ENCODE data around the gene RABEPK. TPM values are rescaled to one million over a fixed set of nuclear protein-coding genes. Genes with fewer than 3 reads are reported as not detected.
"Not testable (repeated sequence)": the region's sequence is repeated elsewhere in the genome, so short reads cannot be mapped to it uniquely, and the experiment has no call there.

Gene RABEPK
- total RNA-seq, 2 donors from 2014 or later = 7.5 to 12.1 TPM

DNA sequence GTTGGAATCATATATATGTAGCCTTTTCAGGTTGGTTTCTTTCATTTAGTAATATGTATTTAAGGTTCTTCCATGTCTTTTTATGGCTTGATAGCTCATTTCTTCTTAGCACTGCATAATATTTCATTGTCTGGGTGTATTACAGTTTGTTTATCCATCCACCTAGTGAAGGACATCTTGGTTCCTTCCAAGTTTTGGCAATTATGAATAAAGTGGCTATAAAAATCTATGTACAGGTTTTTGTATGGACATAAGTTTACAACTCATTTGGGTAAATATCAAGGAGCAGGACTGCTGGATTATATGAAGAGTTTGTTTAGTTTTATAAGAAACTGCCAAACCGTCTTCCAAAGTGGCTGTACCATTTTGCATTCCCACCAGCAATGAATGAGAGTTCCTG, 22.5 kb upstream of the RABEPK start:
- H3K4me1 ChIP-seq = peaks cover 0 to 29% of the 10 kb centered on the region in 2 donors
- H3K36me3 ChIP-seq = no peaks in the 10 kb centered on the region
- TF ChIP-seq, protein P1, sequence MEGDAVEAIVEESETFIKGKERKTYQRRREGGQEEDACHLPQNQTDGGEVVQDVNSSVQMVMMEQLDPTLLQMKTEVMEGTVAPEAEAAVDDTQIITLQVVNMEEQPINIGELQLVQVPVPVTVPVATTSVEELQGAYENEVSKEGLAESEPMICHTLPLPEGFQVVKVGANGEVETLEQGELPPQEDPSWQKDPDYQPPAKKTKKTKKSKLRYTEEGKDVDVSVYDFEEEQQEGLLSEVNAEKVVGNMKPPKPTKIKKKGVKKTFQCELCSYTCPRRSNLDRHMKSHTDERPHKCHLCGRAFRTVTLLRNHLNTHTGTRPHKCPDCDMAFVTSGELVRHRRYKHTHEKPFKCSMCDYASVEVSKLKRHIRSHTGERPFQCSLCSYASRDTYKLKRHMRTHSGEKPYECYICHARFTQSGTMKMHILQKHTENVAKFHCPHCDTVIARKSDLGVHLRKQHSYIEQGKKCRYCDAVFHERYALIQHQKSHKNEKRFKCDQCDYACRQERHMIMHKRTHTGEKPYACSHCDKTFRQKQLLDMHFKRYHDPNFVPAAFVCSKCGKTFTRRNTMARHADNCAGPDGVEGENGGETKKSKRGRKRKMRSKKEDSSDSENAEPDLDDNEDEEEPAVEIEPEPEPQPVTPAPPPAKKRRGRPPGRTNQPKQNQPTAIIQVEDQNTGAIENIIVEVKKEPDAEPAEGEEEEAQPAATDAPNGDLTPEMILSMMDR (IDR thresholded peaks at IDR 0.05) = no peak
- H3K9me3 ChIP-seq = no peaks in the 10 kb centered on the region
- H3K4me3 ChIP-seq = no peak overlapping the region
- no peak overlapping the region for H3K27ac ChIP-seq
- H3K27me3 ChIP-seq = no peaks in the 10 kb centered on the region
- DNase-seq (ENCODE audit: low spot score) = no peak

DNA sequence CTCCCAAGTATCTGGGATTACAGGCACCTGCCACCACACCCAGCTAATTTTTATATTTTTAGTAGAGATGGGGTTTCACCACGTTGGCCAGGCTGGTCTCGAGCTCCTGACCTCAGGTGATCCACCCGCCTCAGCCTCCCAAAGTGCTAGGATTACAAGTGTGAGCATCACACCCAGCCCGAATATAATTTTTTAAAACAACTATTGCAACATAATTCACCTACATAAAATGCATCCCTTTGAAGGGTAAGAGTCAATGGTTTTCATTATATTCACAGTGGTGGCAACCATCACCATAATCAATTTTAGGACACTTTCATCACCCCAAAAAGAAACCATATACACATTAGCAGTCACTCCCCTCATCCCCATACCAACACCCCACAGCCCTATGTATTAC, 20.6 kb upstream of the RABEPK start:
- not testable (repeated sequence) for H3K4me3 ChIP-seq; H3K9me3 ChIP-seq; DNase-seq (ENCODE audit: low spot score); H3K27ac ChIP-seq; H3K36me3 ChIP-seq; H3K27me3 ChIP-seq
- peaks cover 0 to 40% of the 10 kb centered on the region in 2 donors for H3K4me1 ChIP-seq

DNA sequence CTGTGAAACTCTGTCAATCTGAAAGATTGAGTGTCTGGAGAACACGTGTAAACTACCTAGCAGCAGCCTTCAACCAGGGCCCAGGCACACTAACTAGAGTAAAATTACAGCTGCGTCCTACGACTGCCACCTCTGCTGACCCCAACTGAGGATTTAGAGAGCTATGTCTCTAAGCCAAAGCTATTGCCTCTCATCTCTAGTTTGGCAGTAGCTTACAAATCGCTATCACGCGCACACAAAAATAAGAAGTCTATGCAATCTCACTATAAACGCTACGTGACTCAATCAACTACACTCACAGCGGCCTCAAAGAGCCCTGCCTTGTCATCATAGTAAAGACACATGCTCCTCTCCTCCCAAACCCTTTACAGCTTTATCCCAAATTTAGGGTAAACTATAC, 19.5 kb upstream of the RABEPK start:
- H3K4me3 ChIP-seq = no peak overlapping the region
- no peaks in the 10 kb centered on the region for H3K36me3 ChIP-seq
- DNase-seq (ENCODE audit: low spot score) = no peak
- peak overlapping the region; percentile 57 for H3K27ac ChIP-seq
- H3K27me3 ChIP-seq = no peaks in the 10 kb centered on the region
- TF ChIP-seq, protein P1 (IDR thresholded peaks at IDR 0.05) = no peak
- H3K4me1 ChIP-seq = peaks cover 0 to 45% of the 10 kb centered on the region in 2 donors
- no peaks in the 10 kb centered on the region for H3K9me3 ChIP-seq

DNA sequence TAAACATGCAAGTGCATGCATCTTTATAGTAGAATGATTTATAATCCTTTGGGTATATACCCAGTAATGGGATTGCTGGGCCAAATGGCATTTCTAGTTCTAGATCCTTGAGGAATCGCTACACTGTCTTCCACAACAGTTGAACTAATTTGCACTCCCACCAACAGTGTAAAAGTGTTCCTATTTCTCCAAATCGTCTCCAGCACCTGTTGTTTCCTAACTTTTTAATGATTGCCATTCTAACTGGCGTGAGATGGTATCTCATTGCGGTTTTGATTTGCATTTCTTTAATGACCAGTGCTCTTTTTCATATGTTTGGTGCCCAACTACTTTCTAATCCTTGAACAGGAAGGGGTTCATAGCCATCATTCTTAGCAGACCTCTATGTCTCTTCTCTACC, 18.6 kb upstream of the RABEPK start:
- not testable (repeated sequence) for H3K36me3 ChIP-seq; H3K4me3 ChIP-seq; DNase-seq (ENCODE audit: low spot score); H3K27me3 ChIP-seq; H3K9me3 ChIP-seq
- peak overlapping the region in 1 of 2 donors; percentile 57 for H3K27ac ChIP-seq
- peaks cover 0 to 46% of the 10 kb centered on the region in 2 donors for H3K4me1 ChIP-seq

DNA sequence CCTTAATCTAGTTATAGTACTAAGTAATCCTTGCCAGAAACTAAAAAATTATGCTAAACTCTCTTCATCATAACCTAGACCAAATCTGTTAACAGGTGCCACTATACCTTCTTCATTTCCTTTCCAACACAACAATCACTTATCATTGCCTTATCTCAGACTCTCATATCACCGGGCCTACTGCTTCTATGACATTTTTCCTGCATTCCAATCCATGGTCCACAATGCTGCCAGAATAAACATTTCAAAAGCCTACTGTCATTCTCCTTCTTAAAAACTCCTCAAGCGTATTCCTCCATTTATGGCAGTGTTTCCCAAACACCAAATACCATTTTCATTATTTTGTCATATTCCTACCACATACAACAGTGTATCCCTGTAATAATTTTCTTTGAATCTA, 17.3 kb upstream of the RABEPK start:
- H3K27ac ChIP-seq = peak overlapping the region in 1 of 2 donors; percentile 57
- H3K27me3 ChIP-seq = no peaks in the 10 kb centered on the region
- peaks cover 0 to 59% of the 10 kb centered on the region in 2 donors for H3K4me1 ChIP-seq
- no peaks in the 10 kb centered on the region for H3K36me3 ChIP-seq
- no peaks in the 10 kb centered on the region for H3K9me3 ChIP-seq
- H3K4me3 ChIP-seq = no peak overlapping the region
- DNase-seq (ENCODE audit: low spot score) = no peak
- TF ChIP-seq, protein P1 (IDR thresholded peaks at IDR 0.05) = no peak

DNA sequence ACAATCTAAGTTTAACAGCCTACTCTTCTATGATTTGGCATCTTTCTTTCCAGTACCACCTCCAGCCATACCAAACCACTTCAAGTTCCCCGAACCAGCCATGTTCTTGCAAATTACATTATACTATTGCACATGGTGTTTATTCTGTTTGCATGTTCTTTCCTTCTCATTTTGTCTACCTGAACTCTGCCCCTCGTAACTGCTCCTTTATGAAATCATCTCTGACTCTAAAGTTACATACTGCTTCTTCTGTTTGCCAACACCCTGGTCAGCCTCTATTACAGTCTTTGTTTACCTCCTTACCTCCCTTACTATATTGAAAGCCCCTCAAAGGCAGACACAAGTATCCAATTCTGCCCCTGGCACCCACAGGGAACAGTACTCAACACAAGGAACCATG, 16.8 kb upstream of the RABEPK start:
- DNase-seq (ENCODE audit: low spot score) = no peak
- H3K4me1 ChIP-seq = peaks cover 0 to 64% of the 10 kb centered on the region in 2 donors

DNA sequence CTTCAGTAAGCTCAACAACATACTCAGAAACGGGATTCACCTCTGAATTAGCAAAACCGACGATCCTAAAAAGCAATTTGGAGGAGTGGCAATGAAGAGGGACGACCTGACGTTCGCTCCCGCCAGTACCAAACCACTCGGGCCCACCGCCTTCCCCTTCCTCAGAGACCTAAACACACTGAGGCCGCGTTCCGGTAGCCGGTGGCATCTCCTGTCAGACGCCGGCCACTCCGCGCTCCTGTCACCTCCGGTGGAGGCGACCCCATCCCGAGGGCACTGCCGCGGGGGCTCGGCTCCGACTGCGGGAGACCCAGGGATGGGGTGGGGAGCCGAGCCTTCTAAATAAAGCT, 11.4 kb upstream of the RABEPK start:
- TF ChIP-seq, protein P1 (IDR thresholded peaks at IDR 0.05) = no peak
- no peak for DNase-seq (ENCODE audit: low spot score)
- Histone ChIP-seq H3K4me3 (peak overlapping the region; percentile 94), H3K4me1 (peaks cover 0 to 47% of the 10 kb centered on the region in 2 donors), H3K36me3 (no peaks in the 10 kb centered on the region), H3K9me3 (no peaks in the 10 kb centered on the region), H3K27ac (peak overlapping the region; percentile 91 to 93), H3K27me3 (no peaks in the 10 kb centered on the region)

More for the DNA sequence above, 16.8 kb upstream of the RABEPK start:
- Histone ChIP-seq H3K36me3 (no peaks in the 10 kb centered on the region), H3K9me3 (no peaks in the 10 kb centered on the region), H3K27ac (peak overlapping the region in 1 of 2 donors; percentile 57), H3K27me3 (no peaks in the 10 kb centered on the region), H3K4me3 (no peak overlapping the region)
- TF ChIP-seq, protein P1 (IDR thresholded peaks at IDR 0.05) = no peak

Measured in right atrium auricular region (tissue), 2 donors.